Neural progenitor cell (in vitro differentiated cells): ENCODE results near the gene ZCCHC7.

ENCODE experiments used
- EZH2 ChIP-seq: fragments of 200-600 bp; sonication (generic); IDR thresholded peaks from 2 replicates; pipeline ENCODE4 v1.6.1; 2017; ENCODE audit warnings: antibody characterized with exemption, mild to moderate bottlenecking, moderate library complexity
- EZH2phosphoT487 ChIP-seq: fragments of 200-600 bp; sonication (generic); IDR thresholded peaks from 2 replicates; pipeline ENCODE4 v1.6.1; 2017; ENCODE audit warnings: antibody characterized with exemption
- TF ChIP-seq, protein P1 (sequence below): fragments of 200-600 bp; sonication (generic); IDR thresholded peaks from 2 replicates; pipeline ENCODE4 v1.5.1; 2017; ENCODE audit warnings: antibody characterized with exemption, mild to moderate bottlenecking

GRCh38 chr9:37083654-37084053 lies 36.7 kb upstream of the ZCCHC7 start:
- TF ChIP-seq, protein P1, sequence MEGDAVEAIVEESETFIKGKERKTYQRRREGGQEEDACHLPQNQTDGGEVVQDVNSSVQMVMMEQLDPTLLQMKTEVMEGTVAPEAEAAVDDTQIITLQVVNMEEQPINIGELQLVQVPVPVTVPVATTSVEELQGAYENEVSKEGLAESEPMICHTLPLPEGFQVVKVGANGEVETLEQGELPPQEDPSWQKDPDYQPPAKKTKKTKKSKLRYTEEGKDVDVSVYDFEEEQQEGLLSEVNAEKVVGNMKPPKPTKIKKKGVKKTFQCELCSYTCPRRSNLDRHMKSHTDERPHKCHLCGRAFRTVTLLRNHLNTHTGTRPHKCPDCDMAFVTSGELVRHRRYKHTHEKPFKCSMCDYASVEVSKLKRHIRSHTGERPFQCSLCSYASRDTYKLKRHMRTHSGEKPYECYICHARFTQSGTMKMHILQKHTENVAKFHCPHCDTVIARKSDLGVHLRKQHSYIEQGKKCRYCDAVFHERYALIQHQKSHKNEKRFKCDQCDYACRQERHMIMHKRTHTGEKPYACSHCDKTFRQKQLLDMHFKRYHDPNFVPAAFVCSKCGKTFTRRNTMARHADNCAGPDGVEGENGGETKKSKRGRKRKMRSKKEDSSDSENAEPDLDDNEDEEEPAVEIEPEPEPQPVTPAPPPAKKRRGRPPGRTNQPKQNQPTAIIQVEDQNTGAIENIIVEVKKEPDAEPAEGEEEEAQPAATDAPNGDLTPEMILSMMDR: no peak
- TF ChIP-seq EZH2 (no peak), EZH2phosphoT487 (no peak)
